GM18909 (cell line): ENCODE results near the gene CFP.

Experiments
- ATAC-seq: cut with Tn5 transposase; IDR thresholded peaks from one replicate; pipeline ENCODE4 v1.9.1; 2021; ENCODE audit warnings: mild to moderate bottlenecking; ENCODE audit not compliant: unreplicated experiment, poor library complexity

The CFP gene

DNA sequence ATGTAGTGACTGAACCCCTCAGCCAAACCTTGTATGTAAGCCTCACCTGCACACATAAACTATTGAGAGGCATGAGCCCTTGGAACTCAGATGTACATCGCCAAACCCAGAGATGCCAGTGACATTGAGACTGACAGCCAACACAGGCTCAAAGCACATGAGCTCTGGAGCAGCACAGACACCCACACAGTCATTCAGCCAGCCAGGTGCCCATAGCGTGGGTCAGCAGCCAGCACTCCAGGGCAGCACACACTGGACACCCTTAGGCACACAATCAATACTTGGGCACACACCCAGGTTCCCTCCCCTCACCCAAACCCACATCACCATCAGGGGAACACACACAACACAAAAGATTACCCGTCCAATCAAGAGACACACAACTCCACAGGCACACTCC is 51.8 kb downstream of the CFP start:
- no peak for ATAC-seq

DNA sequence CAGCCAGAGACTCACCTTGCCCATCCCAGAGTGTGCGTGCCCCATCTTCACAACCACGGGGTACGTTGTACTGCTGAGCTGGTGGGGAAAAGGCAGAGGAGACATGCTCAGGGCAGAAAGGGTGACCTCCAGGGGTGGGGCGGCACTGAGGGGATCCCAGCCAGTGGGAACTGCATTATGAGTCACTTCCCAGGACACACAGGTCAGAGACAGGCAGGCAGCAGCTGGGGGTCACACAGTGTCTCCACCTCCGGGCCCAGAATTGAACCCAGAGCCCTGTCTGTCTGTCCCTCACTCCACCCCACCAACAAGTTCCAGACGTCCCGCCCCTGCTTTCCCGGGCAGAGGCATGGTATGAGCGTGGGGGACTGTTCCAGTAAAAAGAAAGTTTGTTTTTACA is 52.3 kb downstream of the CFP start:
- ATAC-seq = no peak

DNA sequence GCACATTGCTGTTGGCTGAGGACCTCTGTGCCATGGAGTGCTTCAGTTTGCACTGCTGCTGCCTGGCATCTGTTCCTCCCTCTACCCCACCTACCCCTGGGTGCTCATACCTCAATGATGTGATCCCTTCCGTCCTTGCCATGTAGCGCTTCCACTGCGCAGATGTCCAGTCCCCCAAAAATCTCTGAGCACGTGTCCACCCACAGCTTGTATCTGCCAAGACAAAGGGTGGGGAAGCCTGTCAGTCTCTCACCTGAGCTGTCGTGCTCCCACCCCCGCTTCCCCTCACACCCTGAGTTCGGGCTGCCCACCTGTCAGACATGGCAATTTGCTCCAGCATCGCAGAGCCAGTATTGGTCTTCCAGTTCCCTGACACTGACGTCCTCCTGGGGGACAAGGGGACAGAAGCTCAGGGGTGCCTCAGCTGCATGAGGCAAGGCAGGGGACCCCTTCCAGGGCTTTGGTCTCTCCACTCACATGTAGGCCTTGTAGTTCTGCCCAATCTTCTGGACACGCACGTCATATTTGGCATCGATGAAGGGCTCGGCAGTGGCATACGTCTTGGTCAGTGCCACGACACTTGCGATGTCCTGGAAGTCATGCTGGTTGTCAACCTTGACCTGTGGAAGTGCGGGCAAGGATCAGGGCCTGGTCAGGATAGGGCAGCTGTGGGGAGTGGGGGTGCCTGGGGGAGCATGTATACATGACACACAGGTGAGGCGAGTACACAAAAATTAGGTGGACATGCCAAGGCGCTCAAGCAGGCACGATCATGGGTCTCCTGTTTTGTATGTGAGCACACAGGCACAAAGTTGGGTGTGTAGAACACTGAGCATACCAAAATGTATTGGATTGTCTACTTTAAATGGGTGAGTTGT is 53.5 kb downstream of the CFP start:
- ATAC-seq = no peak

DNA sequence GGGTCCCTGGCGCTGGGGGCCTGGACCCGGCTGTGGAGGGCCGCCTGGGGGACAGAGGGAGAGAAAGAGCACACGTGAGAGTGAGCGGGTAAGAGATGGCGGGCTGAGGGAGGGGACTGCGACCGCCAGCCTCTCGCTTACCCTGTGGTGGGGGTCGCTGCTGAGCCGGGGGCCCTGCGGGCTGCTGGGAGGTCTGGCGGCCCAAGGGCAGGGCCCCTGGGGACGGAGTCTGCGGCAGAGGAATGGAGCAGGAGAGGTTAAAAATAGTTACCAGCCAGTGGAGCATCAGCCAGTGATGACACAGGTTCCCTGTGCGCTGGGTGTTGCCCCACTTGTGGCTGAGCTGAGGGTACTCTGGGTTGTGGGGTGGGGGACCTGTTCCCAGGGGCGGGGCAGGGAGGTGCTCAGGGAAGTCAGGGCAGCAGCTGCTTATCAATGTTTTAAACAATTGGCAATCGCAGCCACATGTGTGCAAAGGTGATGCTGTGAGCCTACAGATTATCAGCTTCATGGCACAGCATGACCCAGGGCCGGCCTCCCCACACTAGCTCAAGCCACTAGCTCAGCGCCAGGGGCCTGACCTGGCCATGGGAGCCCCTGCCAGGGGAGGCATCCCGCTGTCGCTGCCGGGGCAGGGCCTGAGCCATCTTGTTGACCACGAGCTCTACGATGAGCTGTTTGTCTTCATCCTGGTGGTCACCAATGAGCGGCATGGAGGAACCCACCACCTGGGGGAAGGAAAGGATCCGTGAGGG is 55.0 kb downstream of the CFP start:
- ATAC-seq = no peak

DNA sequence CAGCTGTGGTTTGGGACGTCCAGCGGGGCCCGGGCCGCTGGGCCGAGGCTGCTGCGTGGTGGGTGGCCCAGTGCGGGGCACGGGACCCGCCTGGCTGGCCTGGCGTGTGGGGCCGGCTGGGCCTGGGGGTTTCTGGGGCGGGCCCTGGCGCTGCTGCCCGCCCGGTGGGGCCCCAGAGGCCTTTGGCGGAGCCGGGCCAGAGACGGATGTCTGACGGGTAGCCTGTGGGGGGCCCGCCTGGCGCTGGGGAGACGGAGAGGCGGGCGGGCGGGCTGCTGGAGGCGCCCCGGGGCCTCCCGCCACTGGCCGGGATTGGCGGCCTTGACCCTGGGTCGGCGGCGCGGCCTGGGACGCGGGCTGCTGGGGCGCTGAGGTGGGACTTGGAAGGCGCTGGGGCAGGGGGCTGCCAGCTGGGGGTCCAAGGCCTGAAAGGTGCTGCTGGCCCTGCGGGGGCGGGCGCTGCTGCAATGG is 55.6 kb downstream of the CFP start:
- ATAC-seq = no peak

DNA sequence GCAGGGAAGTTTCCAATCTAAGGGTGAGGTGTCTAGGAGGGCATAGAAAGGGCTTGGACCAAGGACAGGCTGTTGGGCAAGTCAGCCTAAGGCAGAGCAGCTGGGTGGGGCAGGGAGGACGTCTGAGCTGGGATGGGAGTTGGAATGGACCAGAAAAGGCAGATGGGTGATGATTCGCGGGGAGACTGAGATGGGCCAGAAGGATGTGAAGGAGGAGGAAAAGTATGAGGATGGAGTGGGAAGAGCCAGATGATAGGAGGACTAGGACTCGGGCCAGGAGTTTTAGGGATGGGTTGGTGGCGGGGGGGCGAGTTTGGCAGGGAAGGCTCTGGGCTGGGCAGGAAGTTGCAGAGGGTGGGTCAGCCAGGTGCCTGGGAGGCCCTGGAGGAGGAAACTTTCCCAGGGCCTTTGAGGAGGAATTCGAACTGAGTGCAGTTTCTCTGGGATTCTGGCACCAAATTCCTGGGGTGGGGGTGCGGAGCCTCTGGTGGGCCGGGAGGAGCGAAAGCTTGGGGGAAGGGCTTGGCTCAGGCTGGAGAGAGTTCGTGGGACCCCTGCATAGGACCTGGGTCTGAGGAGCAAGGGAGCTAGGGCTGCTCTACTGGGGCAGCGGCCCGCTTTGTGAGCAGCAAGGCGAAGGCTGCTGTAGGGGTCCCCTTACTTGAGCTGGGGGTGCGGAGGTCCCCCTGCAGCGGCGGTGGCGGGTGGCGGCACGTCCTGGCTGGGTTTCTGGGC is 56.2 kb downstream of the CFP start:
- no peak for ATAC-seq
